ENCODE data around the gene POPDC2.

POPDC2 gene, protein sequence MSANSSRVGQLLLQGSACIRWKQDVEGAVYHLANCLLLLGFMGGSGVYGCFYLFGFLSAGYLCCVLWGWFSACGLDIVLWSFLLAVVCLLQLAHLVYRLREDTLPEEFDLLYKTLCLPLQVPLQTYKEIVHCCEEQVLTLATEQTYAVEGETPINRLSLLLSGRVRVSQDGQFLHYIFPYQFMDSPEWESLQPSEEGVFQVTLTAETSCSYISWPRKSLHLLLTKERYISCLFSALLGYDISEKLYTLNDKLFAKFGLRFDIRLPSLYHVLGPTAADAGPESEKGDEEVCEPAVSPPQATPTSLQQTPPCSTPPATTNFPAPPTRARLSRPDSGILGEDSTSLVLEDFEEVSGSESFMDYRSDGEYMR
- long read RNA-seq, result 0 reads

DNA sequence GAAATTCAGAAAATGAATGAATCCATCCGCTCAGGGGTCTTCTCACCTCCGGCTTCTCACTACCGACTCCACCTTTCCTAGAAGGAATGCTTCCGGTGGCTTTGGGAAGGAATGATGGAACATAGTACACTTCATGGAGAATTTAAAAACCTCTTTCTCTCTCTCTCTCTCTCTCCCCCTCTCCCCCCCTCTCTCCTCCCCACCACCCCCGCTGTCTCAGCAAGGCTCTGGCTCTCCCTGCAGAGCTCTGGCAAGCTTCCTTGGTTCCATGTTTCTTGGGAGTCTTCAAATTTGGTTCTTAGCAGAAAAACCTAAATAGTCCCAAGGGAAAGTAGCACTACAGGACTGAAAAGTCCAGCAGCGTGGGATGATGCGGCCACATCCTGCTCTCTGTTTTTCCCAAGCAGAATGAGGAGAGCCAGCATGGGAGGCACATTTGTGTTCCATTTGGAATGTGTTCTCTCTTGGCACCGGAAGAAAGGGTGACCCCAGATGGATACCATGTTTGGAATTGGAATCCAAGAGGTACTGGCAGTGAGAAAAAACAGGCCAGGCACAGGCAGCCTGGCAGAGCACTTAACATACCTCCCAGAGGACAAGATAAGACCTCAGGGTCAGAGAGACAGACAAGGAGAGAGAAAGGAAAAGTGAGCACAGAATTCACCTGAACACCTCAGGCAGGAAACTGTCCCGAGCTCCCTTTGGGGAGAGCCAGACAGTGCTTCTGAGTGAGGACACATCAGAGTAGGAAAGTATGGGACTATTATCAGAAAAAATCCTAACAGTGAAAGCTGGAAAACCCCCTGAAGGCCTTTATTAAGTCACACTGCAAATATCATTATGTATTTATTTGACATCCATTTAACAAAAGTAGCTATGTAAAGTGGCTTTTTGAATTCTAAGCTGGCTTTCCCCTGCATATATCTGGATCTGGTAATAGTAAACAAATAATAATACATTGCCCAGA lies at the start of gene POPDC2:
POPDC2 (minus strand) TSS at position 116 of the 967 bp plus-strand sequence. CDS start 166 bp downstream, outside the sequence.
- no peak for DNase-seq (ENCODE audit: low read depth in 1 of 2, low spot score in 1 of 2)
- TF ChIP-seq SPI1 (IDR thresholded peaks at IDR 0.05; ENCODE audit: borderline replicate concordance, low read depth) (no peak), GABPA (IDR thresholded peaks at IDR 0.05; ENCODE audit: low read depth) (no peak), POLR2AphosphoS5 (IDR thresholded peaks at IDR 0.05; ENCODE audit: low read depth) (no peak)
- TF ChIP-seq, protein P1, sequence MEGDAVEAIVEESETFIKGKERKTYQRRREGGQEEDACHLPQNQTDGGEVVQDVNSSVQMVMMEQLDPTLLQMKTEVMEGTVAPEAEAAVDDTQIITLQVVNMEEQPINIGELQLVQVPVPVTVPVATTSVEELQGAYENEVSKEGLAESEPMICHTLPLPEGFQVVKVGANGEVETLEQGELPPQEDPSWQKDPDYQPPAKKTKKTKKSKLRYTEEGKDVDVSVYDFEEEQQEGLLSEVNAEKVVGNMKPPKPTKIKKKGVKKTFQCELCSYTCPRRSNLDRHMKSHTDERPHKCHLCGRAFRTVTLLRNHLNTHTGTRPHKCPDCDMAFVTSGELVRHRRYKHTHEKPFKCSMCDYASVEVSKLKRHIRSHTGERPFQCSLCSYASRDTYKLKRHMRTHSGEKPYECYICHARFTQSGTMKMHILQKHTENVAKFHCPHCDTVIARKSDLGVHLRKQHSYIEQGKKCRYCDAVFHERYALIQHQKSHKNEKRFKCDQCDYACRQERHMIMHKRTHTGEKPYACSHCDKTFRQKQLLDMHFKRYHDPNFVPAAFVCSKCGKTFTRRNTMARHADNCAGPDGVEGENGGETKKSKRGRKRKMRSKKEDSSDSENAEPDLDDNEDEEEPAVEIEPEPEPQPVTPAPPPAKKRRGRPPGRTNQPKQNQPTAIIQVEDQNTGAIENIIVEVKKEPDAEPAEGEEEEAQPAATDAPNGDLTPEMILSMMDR (IDR thresholded peaks at IDR 0.05; ENCODE audit: insufficient read depth, low read length), result no peak
- TF ChIP-seq, protein P2, sequence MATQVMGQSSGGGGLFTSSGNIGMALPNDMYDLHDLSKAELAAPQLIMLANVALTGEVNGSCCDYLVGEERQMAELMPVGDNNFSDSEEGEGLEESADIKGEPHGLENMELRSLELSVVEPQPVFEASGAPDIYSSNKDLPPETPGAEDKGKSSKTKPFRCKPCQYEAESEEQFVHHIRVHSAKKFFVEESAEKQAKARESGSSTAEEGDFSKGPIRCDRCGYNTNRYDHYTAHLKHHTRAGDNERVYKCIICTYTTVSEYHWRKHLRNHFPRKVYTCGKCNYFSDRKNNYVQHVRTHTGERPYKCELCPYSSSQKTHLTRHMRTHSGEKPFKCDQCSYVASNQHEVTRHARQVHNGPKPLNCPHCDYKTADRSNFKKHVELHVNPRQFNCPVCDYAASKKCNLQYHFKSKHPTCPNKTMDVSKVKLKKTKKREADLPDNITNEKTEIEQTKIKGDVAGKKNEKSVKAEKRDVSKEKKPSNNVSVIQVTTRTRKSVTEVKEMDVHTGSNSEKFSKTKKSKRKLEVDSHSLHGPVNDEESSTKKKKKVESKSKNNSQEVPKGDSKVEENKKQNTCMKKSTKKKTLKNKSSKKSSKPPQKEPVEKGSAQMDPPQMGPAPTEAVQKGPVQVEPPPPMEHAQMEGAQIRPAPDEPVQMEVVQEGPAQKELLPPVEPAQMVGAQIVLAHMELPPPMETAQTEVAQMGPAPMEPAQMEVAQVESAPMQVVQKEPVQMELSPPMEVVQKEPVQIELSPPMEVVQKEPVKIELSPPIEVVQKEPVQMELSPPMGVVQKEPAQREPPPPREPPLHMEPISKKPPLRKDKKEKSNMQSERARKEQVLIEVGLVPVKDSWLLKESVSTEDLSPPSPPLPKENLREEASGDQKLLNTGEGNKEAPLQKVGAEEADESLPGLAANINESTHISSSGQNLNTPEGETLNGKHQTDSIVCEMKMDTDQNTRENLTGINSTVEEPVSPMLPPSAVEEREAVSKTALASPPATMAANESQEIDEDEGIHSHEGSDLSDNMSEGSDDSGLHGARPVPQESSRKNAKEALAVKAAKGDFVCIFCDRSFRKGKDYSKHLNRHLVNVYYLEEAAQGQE (IDR thresholded peaks at IDR 0.05; ENCODE audit: insufficient replicate concordance, low read depth), result no peak
- Histone ChIP-seq H3K4me3 (replicated peaks; ENCODE audit: insufficient read depth, low read length) (no peak within 1 kb of the TSS), H3K27ac (replicated peaks) (no peak within 1 kb of the TSS), H3K27me3 (ENCODE audit: insufficient read depth, poor library complexity, severe bottlenecking) (no peaks in the 10 kb centered on the region)

DNA sequence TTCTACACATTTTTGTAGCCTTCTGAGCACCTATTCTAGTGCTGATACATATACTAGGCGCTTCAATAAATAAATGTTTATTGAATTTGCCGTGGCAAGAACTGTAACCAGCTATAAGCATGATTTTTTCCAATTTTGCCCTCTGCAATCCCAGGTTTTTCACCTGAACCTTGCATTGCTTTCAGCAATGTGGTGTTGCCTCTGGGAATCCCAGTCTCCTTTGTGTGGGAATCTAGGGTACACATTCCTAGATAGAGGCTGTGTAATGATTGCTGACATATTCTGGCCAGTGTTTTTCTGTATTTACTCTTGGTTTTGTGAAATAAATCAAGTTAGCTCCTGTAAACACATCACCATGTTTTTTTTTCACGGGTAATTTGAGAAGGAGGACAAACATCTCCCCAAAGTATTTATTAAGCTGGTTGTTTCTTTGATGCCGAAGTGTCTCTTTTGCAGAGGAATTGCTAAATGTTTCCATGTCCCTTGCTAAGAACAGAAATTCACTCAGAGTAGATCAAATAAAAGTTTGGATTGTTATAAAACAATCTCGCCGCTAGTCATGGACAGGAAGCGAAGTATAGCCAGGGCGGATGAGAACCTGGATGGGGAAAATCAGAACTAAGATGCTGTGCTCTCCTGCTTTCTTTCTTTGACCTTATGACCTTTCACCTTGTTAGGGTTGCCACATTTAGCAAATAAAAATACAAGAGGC lies 43.6 kb upstream of the POPDC2 start:
- H3K4me3 ChIP-seq (replicated peaks; ENCODE audit: insufficient read depth, low read length), result no peak overlapping the region
- H3K27me3 ChIP-seq (ENCODE audit: insufficient read depth, poor library complexity, severe bottlenecking), result no peaks in the 10 kb centered on the region
- no peak for DNase-seq (ENCODE audit: low read depth in 1 of 2, low spot score in 1 of 2)
- TF ChIP-seq POLR2AphosphoS5 (IDR thresholded peaks at IDR 0.05; ENCODE audit: low read depth) (no peak), SPI1 (IDR thresholded peaks at IDR 0.05; ENCODE audit: borderline replicate concordance, low read depth) (no peak), GABPA (IDR thresholded peaks at IDR 0.05; ENCODE audit: low read depth) (no peak)
- TF ChIP-seq, protein P2 (IDR thresholded peaks at IDR 0.05; ENCODE audit: insufficient replicate concordance, low read depth), result no peak
- TF ChIP-seq, protein P1 (IDR thresholded peaks at IDR 0.05; ENCODE audit: insufficient read depth, low read length), result no peak
- no peak overlapping the region for H3K27ac ChIP-seq (replicated peaks)

Measured in HL-60 (cell line).